GM19351 (cell line): ENCODE results near the gene CYP17A1.
"Not testable (repeated sequence)": the region's sequence is repeated elsewhere in the genome, so short reads cannot be mapped to it uniquely, and the experiment has no call there.

ENCODE experiments used
- ATAC-seq: cut with Tn5 transposase; IDR thresholded peaks from one replicate; pipeline ENCODE4 v1.9.1; 2021; ENCODE audit warnings: mild to moderate bottlenecking, moderate library complexity; ENCODE audit not compliant: unreplicated experiment

Gene CYP17A1

GRCh38 chr10:102838276-102838927, 1.2 kb upstream of the CYP17A1 start:
- ATAC-seq = not testable (repeated sequence)

GRCh38 chr10:102835007-102835482, 2.2 kb downstream of the CYP17A1 start:
- no peak for ATAC-seq

GRCh38 chr10:102834143-102834542, 3.1 kb downstream of the CYP17A1 start:
- ATAC-seq = no peak

GRCh38 chr10:102832987-102833386, 4.2 kb downstream of the CYP17A1 start:
- ATAC-seq = no peak

GRCh38 chr10:102832248-102832647, 5.0 kb downstream of the CYP17A1 start:
- ATAC-seq = no peak

- ATAC-seq = no peak
Observed at GRCh38 chr10:102831322-102832071, 5.7 kb downstream of the CYP17A1 start.

GRCh38 chr10:102827597-102827975, 9.6 kb downstream of the CYP17A1 start:
- no peak for ATAC-seq

GRCh38 chr10:102826148-102826796, 10.9 kb downstream of the CYP17A1 start:
- no peak for ATAC-seq

- ATAC-seq = no peak
Observed at GRCh38 chr10:102824664-102825063, 12.5 kb downstream of the CYP17A1 start.

- no peak for ATAC-seq
Observed at GRCh38 chr10:102822222-102822621, 15.0 kb downstream of the CYP17A1 start.

GRCh38 chr10:102820008-102820407, 17.2 kb downstream of the CYP17A1 start:
- ATAC-seq = not testable (repeated sequence)

GRCh38 chr10:102819054-102819453, 18.2 kb downstream of the CYP17A1 start:
- no peak for ATAC-seq

GRCh38 chr10:102817175-102817574, 20.0 kb downstream of the CYP17A1 start:
- ATAC-seq = no peak

GRCh38 chr10:102815790-102816549, 21.2 kb downstream of the CYP17A1 start:
- no peak for ATAC-seq

- ATAC-seq = no peak
Observed at GRCh38 chr10:102814873-102815661, 22.1 kb downstream of the CYP17A1 start.

GRCh38 chr10:102814453-102814871, 22.8 kb downstream of the CYP17A1 start:
- ATAC-seq = no peak

GRCh38 chr10:102813734-102814452, 23.3 kb downstream of the CYP17A1 start:
- ATAC-seq = no peak

GRCh38 chr10:102813017-102813541, 24.1 kb downstream of the CYP17A1 start:
- no peak for ATAC-seq

- ATAC-seq = no peak
Observed at GRCh38 chr10:102812231-102812876, 24.9 kb downstream of the CYP17A1 start.
